ENCODE results near the gene PPP2R2B.
"Not testable (repeated sequence)": the region's sequence is repeated elsewhere in the genome, so short reads cannot be mapped to it uniquely, and the experiment has no call there.

Gene PPP2R2B

GRCh38 chr5:146731909-146732659 is 146.5 kb downstream of the PPP2R2B start:
- no peak for DNase-seq

GRCh38 chr5:146728746-146729145 is 149.8 kb downstream of the PPP2R2B start:
- not testable (repeated sequence) for DNase-seq

- no peak for DNase-seq
These were observed 151.7 kb downstream of the PPP2R2B start for GRCh38 chr5:146726891-146727290.

- no peak for DNase-seq
These were observed 152.5 kb downstream of the PPP2R2B start for GRCh38 chr5:146726020-146726419.

- DNase-seq = no peak
These were observed 153.5 kb downstream of the PPP2R2B start for GRCh38 chr5:146725025-146725424.

GRCh38 chr5:146722361-146722779 is 156.2 kb downstream of the PPP2R2B start:
- no peak for DNase-seq

- no peak for DNase-seq
These were observed 157.3 kb downstream of the PPP2R2B start for GRCh38 chr5:146721073-146721815.

DNA sequence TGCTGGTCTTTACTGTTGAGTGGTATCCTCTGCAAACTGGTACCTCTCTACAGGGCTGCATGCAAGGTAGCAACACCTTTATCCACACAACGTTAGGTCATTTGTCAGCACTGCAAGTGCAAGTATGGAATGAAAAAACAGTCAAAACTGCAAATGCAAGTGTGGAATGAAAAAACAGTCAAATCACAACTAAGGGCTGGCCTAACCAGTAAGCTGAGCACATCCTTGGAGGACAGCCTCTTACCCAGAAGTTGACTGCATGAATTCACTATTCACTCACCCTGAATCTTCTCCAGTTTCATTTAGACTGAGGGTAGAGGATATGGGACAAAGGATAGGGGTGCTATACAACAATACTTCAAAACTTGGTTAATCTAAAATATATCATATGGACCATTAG is 158.4 kb downstream of the PPP2R2B start:
- DNase-seq = peak in 1 of 5 experiments; percentile 37

- no peak for DNase-seq
These were observed 159.4 kb downstream of the PPP2R2B start for GRCh38 chr5:146719179-146719578.

- no peak for DNase-seq
These were observed 159.9 kb downstream of the PPP2R2B start for GRCh38 chr5:146718609-146719008.

DNA sequence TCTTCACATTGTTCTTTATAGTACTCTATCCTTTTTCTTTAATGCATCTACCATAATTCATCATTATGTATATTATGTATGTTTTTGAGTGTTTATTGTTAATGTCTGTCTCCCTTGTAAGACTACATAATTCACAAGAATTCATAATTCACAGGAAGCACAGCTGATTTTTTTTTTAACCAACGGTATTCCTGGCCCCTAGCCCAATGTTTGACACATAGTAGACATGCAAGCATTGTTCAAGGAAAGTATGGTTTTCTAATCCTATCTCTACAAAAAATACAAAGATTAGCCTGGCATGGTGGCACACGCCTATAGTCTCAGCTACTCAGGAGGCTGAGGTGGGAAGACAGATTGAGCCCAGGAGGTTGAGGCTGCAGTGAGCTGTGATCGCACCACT is 160.6 kb downstream of the PPP2R2B start:
- no peak for DNase-seq

GRCh38 chr5:146716636-146717035 is 161.9 kb downstream of the PPP2R2B start:
- DNase-seq = no peak

- DNase-seq = no peak
These were observed 168.2 kb downstream of the PPP2R2B start for GRCh38 chr5:146710348-146710747.

DNA sequence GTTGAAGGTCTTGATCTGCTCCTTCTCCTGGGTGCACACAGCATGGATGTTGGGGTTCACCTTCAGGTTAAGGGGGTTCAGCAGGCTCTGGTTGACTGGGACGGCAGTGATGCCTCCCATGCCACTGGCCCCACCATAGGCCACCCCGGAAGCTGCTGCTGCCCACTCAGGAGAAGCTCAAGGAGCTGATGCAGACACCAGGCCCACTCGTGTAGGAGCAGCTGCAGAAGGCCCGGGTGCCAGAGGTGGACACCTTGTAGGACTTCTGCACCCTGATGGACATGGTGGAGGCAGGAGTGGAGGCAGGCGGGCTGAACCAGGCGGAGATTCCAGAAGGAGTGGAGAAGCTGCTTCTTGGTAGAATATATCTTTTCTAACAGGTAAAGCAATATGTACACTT is 171.2 kb downstream of the PPP2R2B start:
- no peak for DNase-seq

GRCh38 chr5:146706321-146706972 is 172.1 kb downstream of the PPP2R2B start:
- no peak for DNase-seq

DNA sequence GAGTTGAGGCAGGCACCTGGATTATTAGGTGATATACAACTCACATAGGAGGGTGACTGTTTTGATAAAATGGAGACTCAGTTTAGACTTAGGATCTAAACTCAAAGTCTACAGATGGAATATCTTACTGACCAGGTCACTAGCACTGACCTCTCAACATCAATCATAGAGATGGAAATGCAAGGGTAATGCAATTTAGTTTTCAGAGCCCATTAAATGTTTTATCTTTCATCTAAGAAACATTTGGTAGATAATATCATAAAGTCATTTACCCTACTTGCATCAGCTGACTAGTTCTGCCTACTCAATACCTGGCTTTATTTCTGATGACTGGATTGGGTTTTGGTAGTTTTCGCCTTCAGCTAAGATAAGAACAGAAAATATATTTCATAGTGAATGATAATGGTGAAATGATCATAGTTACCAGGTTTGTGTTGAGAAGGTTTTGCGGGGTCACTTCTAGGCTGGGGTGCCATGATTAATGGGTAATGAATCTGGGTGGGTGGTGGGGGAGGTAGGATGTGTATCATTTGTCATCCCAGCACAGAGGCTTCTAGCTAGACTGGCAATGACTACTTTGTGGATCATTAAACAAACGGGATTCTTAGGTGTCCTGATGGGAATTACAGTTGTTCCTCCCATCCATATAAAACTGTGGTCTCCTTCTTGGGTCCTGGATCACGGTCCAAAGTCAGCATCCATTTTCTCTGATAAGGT is 173.4 kb downstream of the PPP2R2B start:
- DNase-seq = no peak

- DNase-seq = no peak
These were observed 174.7 kb downstream of the PPP2R2B start for GRCh38 chr5:146703899-146704298.

DNA sequence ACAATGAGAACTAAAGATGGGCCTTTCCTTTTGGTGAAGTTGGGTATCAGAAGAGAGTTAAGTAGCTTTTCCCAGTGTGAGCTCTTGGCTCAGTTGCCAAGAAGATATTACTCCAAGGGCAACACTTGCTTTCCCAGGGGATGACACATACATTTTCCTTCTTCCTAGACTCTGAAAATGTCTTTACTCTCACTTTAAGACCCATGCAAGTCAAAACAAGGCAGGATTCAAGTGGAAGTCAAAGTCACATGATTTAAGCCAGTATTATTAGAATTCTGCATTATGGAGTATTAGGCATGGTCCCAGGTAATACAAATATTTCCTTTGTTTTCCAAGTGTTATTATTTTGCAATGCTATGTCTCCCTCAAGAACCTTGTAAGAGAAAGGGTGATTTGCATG is 175.1 kb downstream of the PPP2R2B start:
- DNase-seq = no peak

- DNase-seq = no peak
These were observed 178.7 kb downstream of the PPP2R2B start for GRCh38 chr5:146699664-146700418.

- DNase-seq = no peak
These were observed 179.4 kb downstream of the PPP2R2B start for GRCh38 chr5:146699138-146699537.

- DNase-seq = no peak
These were observed 179.9 kb downstream of the PPP2R2B start for GRCh38 chr5:146698651-146699050.

GRCh38 chr5:146697211-146697610 is 181.3 kb downstream of the PPP2R2B start:
- no peak for DNase-seq

All from T-helper 2 cell (primary cell).